ENCODE data around the gene RFX3. TPM values are rescaled to one million over a fixed set of nuclear protein-coding genes. Genes with fewer than 3 reads are reported as not detected.

Gene RFX3
- total RNA-seq, 4 donors from 2014 or later, result 4.0 to 8.2 (median 5.6) TPM

- intact Hi-C loops (cut with DNase I; ENCODE audit: low total_unique reads), result no loop called here
- TF ChIP-seq CTCF (IDR thresholded peaks at IDR 0.05), result no peak
- no peak for TF ChIP-seq POLR2A (IDR thresholded peaks at IDR 0.05)
- DNase-seq (ENCODE audit: low spot score in 2 of 2), result no peak
- WGBS, 2 donors, result 38 to 47% methylated on average over 1 of the region's 1 CpG
- H3K4me3 ChIP-seq (ENCODE audit: low read depth, poor library complexity, severe bottlenecking), result no peak overlapping the region
These were observed 347.9 kb downstream of the RFX3 start for GRCh38 chr9:3177936-3178335.

GRCh38 chr9:3177146-3177761 lies 348.5 kb downstream of the RFX3 start:
- intact Hi-C loops (cut with DNase I; ENCODE audit: low total_unique reads), result no loop called here
- no peak for DNase-seq (ENCODE audit: low spot score in 2 of 2)
- no peak overlapping the region for H3K4me3 ChIP-seq (ENCODE audit: low read depth, poor library complexity, severe bottlenecking)
- WGBS, 2 donors, result 69 to 77% methylated on average over 4 of the region's 4 CpGs
- TF ChIP-seq POLR2A (IDR thresholded peaks at IDR 0.05) (no peak), CTCF (IDR thresholded peaks at IDR 0.05) (no peak)

- intact Hi-C loops (cut with DNase I; ENCODE audit: low total_unique reads), result no loop called here
- no peak for TF ChIP-seq CTCF (IDR thresholded peaks at IDR 0.05)
- no peak for TF ChIP-seq POLR2A (IDR thresholded peaks at IDR 0.05)
- DNase-seq (ENCODE audit: low spot score in 2 of 2), result no peak
- no peak overlapping the region for H3K4me3 ChIP-seq (ENCODE audit: low read depth, poor library complexity, severe bottlenecking)
- 79 to 80% methylated on average over 4 of the region's 4 CpGs for WGBS, 2 donors
These were observed 352.4 kb downstream of the RFX3 start for GRCh38 chr9:3173374-3173773.

GRCh38 chr9:3170819-3171218 lies 355.0 kb downstream of the RFX3 start:
- no peak overlapping the region for H3K4me3 ChIP-seq (ENCODE audit: low read depth, poor library complexity, severe bottlenecking)
- DNase-seq (ENCODE audit: low spot score in 2 of 2), result no peak
- intact Hi-C loops (cut with DNase I; ENCODE audit: low total_unique reads), result no loop called here
- TF ChIP-seq CTCF (IDR thresholded peaks at IDR 0.05) (no peak), POLR2A (IDR thresholded peaks at IDR 0.05) (no peak)

Measured in lower leg skin (tissue), 4 donors.